HG03280 (cell line): Measurements from ENCODE around the gene SLC16A4.

Experiments
- ATAC-seq: cut with Tn5 transposase; IDR thresholded peaks from one replicate; pipeline ENCODE4 v1.9.1; 2021; ENCODE audit warnings: mild to moderate bottlenecking, moderate library complexity; ENCODE audit not compliant: unreplicated experiment

The SLC16A4 gene

GRCh38 chr1:110361856-110362255, 29.0 kb downstream of the SLC16A4 start:
- no peak for ATAC-seq

- ATAC-seq: no peak
These were observed 30.4 kb downstream of the SLC16A4 start for GRCh38 chr1:110360431-110360830.

GRCh38 chr1:110356379-110356778, 34.4 kb downstream of the SLC16A4 start:
- no peak for ATAC-seq

- no peak for ATAC-seq
These were observed 35.5 kb downstream of the SLC16A4 start for GRCh38 chr1:110355321-110355720.

- no peak for ATAC-seq
These were observed 40.5 kb downstream of the SLC16A4 start for GRCh38 chr1:110350360-110350759.

- no peak for ATAC-seq
These were observed 42.1 kb downstream of the SLC16A4 start for GRCh38 chr1:110348771-110349170.

- no peak for ATAC-seq
These were observed 42.8 kb downstream of the SLC16A4 start for GRCh38 chr1:110348050-110348449.

- ATAC-seq: no peak
These were observed 43.5 kb downstream of the SLC16A4 start for GRCh38 chr1:110347182-110347893.

GRCh38 chr1:110346690-110347089, 44.1 kb downstream of the SLC16A4 start:
- no peak for ATAC-seq

GRCh38 chr1:110345480-110345879, 45.3 kb downstream of the SLC16A4 start:
- no peak for ATAC-seq

- no peak for ATAC-seq
These were observed 46.7 kb downstream of the SLC16A4 start for GRCh38 chr1:110344152-110344551.

GRCh38 chr1:110343249-110343648, 47.6 kb downstream of the SLC16A4 start:
- no peak for ATAC-seq

- ATAC-seq: no peak
These were observed 48.9 kb downstream of the SLC16A4 start for GRCh38 chr1:110341872-110342331.

GRCh38 chr1:110341146-110341871, 49.5 kb downstream of the SLC16A4 start:
- no peak for ATAC-seq

GRCh38 chr1:110340207-110340468, 50.7 kb downstream of the SLC16A4 start:
- no peak for ATAC-seq

GRCh38 chr1:110339407-110340206, 51.2 kb downstream of the SLC16A4 start:
- ATAC-seq: no peak

GRCh38 chr1:110338886-110339406, 51.9 kb downstream of the SLC16A4 start, which contains the start of gene RBM15:
Gene RBM15 (plus strand): TSS chr1:110339377. CDS start chr1:110339406, 29 bp downstream.
- ATAC-seq: peak; percentile 73

- ATAC-seq: peak; percentile 68
These were observed 52.4 kb downstream of the SLC16A4 start for GRCh38 chr1:110338309-110338885.

GRCh38 chr1:110337704-110338308, 53.0 kb downstream of the SLC16A4 start:
- ATAC-seq: no peak

GRCh38 chr1:110336300-110337039, 54.4 kb downstream of the SLC16A4 start:
- no peak for ATAC-seq
